IPS-20b (cell line): ENCODE data around the gene FARS2.

Experiments
- H3K27ac ChIP-seq: one replicate; pipeline ENCODE4 v1.5.1; 2013; ENCODE audit warnings: low read length
- H3K27me3 ChIP-seq: 2 replicates; pipeline ENCODE4 v1.6.1; 2013; ENCODE audit warnings: mild to moderate bottlenecking, low read length, inconsistent platforms; ENCODE audit not compliant: insufficient read depth
- H3K36me3 ChIP-seq: 2 replicates; pipeline ENCODE4 v1.6.1; 2013; ENCODE audit warnings: low read depth, mild to moderate bottlenecking, inconsistent platforms, low read length, moderate library complexity; ENCODE audit not compliant: insufficient read depth
- H3K4me1 ChIP-seq: 2 replicates; pipeline ENCODE4 v1.6.1; 2013; ENCODE audit warnings: mild to moderate bottlenecking, control low read depth, inconsistent platforms, low read length, moderate library complexity; ENCODE audit not compliant: insufficient read depth
- H3K4me3 ChIP-seq: 2 replicates; pipeline ENCODE4 v1.5.1; 2013; ENCODE audit warnings: mild to moderate bottlenecking, low read length, inconsistent platforms
- H3K9ac ChIP-seq: 2 replicates; pipeline ENCODE4 v1.6.1; 2013; ENCODE audit warnings: low read depth, mild to moderate bottlenecking, inconsistent platforms, low read length, moderate library complexity
- H3K9me3 ChIP-seq: 2 replicates; pipeline ENCODE4 v1.6.1; 2013; ENCODE audit warnings: mild to moderate bottlenecking, low read depth, low read length, inconsistent platforms; ENCODE audit not compliant: insufficient read depth

FARS2 gene

GRCh38 chr6:5657684-5658430 lies 396.5 kb downstream of the FARS2 start:
- Histone ChIP-seq H3K9ac (no peak overlapping the region), H3K4me1 (peaks cover 20% of the 10 kb centered on the region), H3K9me3 (no peaks in the 10 kb centered on the region), H3K27ac (no peak overlapping the region), H3K4me3 (no peak overlapping the region), H3K36me3 (no peaks in the 10 kb centered on the region), H3K27me3 (no peaks in the 10 kb centered on the region)

GRCh38 chr6:5659467-5659866 lies 398.2 kb downstream of the FARS2 start:
- H3K27me3 ChIP-seq: no peaks in the 10 kb centered on the region
- peaks cover 20% of the 10 kb centered on the region for H3K4me1 ChIP-seq
- H3K4me3 ChIP-seq: no peak overlapping the region
- no peaks in the 10 kb centered on the region for H3K36me3 ChIP-seq
- H3K27ac ChIP-seq: no peak overlapping the region
- H3K9ac ChIP-seq: no peak overlapping the region
- no peaks in the 10 kb centered on the region for H3K9me3 ChIP-seq

- no peak overlapping the region for H3K9ac ChIP-seq
- H3K4me3 ChIP-seq: no peak overlapping the region
- no peaks in the 10 kb centered on the region for H3K36me3 ChIP-seq
- H3K27ac ChIP-seq: no peak overlapping the region
- no peaks in the 10 kb centered on the region for H3K9me3 ChIP-seq
- H3K4me1 ChIP-seq: peaks cover 20% of the 10 kb centered on the region
- no peaks in the 10 kb centered on the region for H3K27me3 ChIP-seq
Observed at GRCh38 chr6:5660772-5661171, 399.5 kb downstream of the FARS2 start.

GRCh38 chr6:5662797-5663196 lies 401.5 kb downstream of the FARS2 start:
- H3K9me3 ChIP-seq: no peaks in the 10 kb centered on the region
- no peaks in the 10 kb centered on the region for H3K36me3 ChIP-seq
- no peaks in the 10 kb centered on the region for H3K27me3 ChIP-seq
- H3K9ac ChIP-seq: no peak overlapping the region
- no peak overlapping the region for H3K4me3 ChIP-seq
- H3K4me1 ChIP-seq: peaks cover 20% of the 10 kb centered on the region
- H3K27ac ChIP-seq: no peak overlapping the region

- Histone ChIP-seq H3K9ac (no peak overlapping the region), H3K9me3 (no peaks in the 10 kb centered on the region), H3K36me3 (no peaks in the 10 kb centered on the region), H3K4me1 (peaks cover 20% of the 10 kb centered on the region), H3K4me3 (no peak overlapping the region), H3K27ac (no peak overlapping the region), H3K27me3 (no peaks in the 10 kb centered on the region)
Observed at GRCh38 chr6:5663259-5663658, 401.9 kb downstream of the FARS2 start.

GRCh38 chr6:5663739-5664138 lies 402.4 kb downstream of the FARS2 start:
- Histone ChIP-seq H3K9ac (no peak overlapping the region), H3K27ac (no peak overlapping the region), H3K27me3 (no peaks in the 10 kb centered on the region), H3K36me3 (no peaks in the 10 kb centered on the region), H3K4me3 (no peak overlapping the region), H3K9me3 (no peaks in the 10 kb centered on the region), H3K4me1 (peaks cover 20% of the 10 kb centered on the region)

- Histone ChIP-seq H3K4me1 (peaks cover 16% of the 10 kb centered on the region), H3K36me3 (no peaks in the 10 kb centered on the region)
Observed at GRCh38 chr6:5664149-5664548, 402.8 kb downstream of the FARS2 start.

GRCh38 chr6:5665173-5665572 lies 403.9 kb downstream of the FARS2 start:
- Histone ChIP-seq H3K9ac (no peak overlapping the region), H3K36me3 (no peaks in the 10 kb centered on the region), H3K4me1 (peaks cover 5% of the 10 kb centered on the region), H3K27ac (no peak overlapping the region), H3K4me3 (no peak overlapping the region), H3K9me3 (no peaks in the 10 kb centered on the region), H3K27me3 (no peaks in the 10 kb centered on the region)

More at GRCh38 chr6:5664149-5664548, 402.8 kb downstream of the FARS2 start:
- Histone ChIP-seq H3K4me3 (no peak overlapping the region), H3K27ac (no peak overlapping the region), H3K9me3 (no peaks in the 10 kb centered on the region), H3K9ac (no peak overlapping the region), H3K27me3 (no peaks in the 10 kb centered on the region)

- Histone ChIP-seq H3K9ac (no peak overlapping the region), H3K4me1 (peaks cover under 1% of the 10 kb centered on the region; the same call in 1 of the 2 replicates), H3K27ac (no peak overlapping the region), H3K36me3 (no peaks in the 10 kb centered on the region), H3K9me3 (no peaks in the 10 kb centered on the region), H3K27me3 (no peaks in the 10 kb centered on the region), H3K4me3 (no peak overlapping the region)
Observed at GRCh38 chr6:5665667-5666066, 404.4 kb downstream of the FARS2 start.

- Histone ChIP-seq H3K36me3 (no peaks in the 10 kb centered on the region), H3K27ac (no peak overlapping the region), H3K27me3 (no peaks in the 10 kb centered on the region), H3K4me1 (0 out of 2 replicates have a peak, but pooled peaks cover 4% of the 10 kb centered on the region), H3K4me3 (no peak overlapping the region), H3K9ac (no peak overlapping the region), H3K9me3 (no peaks in the 10 kb centered on the region)
Observed at GRCh38 chr6:5666695-5667094, 405.4 kb downstream of the FARS2 start.

GRCh38 chr6:5667737-5668136 lies 406.4 kb downstream of the FARS2 start:
- Histone ChIP-seq H3K9me3 (no peaks in the 10 kb centered on the region), H3K9ac (no peak overlapping the region), H3K36me3 (no peaks in the 10 kb centered on the region), H3K4me1 (peaks cover 11% of the 10 kb centered on the region), H3K27ac (no peak overlapping the region), H3K4me3 (no peak overlapping the region), H3K27me3 (no peaks in the 10 kb centered on the region)

- H3K36me3 ChIP-seq: no peaks in the 10 kb centered on the region
- no peak overlapping the region for H3K9ac ChIP-seq
- peaks cover 17% of the 10 kb centered on the region for H3K4me1 ChIP-seq
- H3K27me3 ChIP-seq: no peaks in the 10 kb centered on the region
- H3K4me3 ChIP-seq: no peak overlapping the region
- H3K27ac ChIP-seq: no peak overlapping the region
- H3K9me3 ChIP-seq: no peaks in the 10 kb centered on the region
Observed at GRCh38 chr6:5670381-5670780, 409.1 kb downstream of the FARS2 start.
